ENCODE results near the gene ALG9. TPM values are rescaled to one million over a fixed set of nuclear protein-coding genes. Genes with fewer than 3 reads are reported as not detected.
"Not testable (repeated sequence)": the region's sequence is repeated elsewhere in the genome, so short reads cannot be mapped to it uniquely, and the experiment has no call there.

Gene ALG9
- total RNA-seq, 1 donor from 2014 or later: 36.9 TPM

DNA sequence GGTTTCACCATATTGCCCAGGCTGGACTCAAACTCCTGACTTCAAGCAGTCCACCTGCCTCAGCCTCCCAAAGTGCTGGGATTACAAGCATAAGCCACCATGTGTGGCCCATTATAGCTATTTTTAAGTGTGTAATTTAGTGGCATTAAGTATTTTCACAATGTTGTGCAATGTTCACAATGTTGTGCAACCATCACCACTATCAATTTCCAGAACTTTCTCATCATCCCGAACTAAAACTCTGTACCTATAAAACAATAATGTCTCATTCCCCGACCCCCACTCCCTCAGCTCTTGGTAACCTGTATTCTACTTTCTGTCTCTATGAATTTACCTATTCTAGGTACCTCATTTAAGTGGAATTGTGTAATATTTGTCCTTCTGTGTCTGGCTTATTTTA, 15.5 kb upstream of the ALG9 start:
- Histone ChIP-seq H3K36me3 (no peaks in the 10 kb centered on the region), H3K4me2 (no peak overlapping the region), H3K79me2 (ENCODE audit: low read depth) (no peaks in the 10 kb centered on the region), H3K9ac (no peak overlapping the region), H2AFZ (replicated peaks) (no peak overlapping the region), H3K27ac (no peak overlapping the region), H3K4me1 (no peaks in the 10 kb centered on the region), H3K27me3 (no peaks in the 10 kb centered on the region), H4K20me1 (ENCODE audit: low read depth) (no peaks in the 10 kb centered on the region), H3F3A (ENCODE audit: low read depth) (no peaks in the 10 kb centered on the region), H3K4me3 (no peak overlapping the region), H3K9me3 (ENCODE audit: low read depth) (no peaks in the 10 kb centered on the region)
- H3K27ac Mint-ChIP-seq: no peak overlapping the region
- no peak for DNase-seq (ENCODE audit: low spot score)
- peaks cover 2% of the 10 kb centered on the region for H3K36me3 Mint-ChIP-seq
- H3K4me3 Mint-ChIP-seq: no peak overlapping the region
- TF ChIP-seq EZH2phosphoT487 (IDR thresholded peaks at IDR 0.05) (no peak), CTCF (IDR thresholded peaks at IDR 0.05) (no peak), EZH2 (IDR thresholded peaks at IDR 0.05) (no peak)
- peaks cover 2% of the 10 kb centered on the region for H3K27me3 Mint-ChIP-seq (ENCODE audit: insufficient read depth, low read depth)
- H3K9me3 Mint-ChIP-seq: no peaks in the 10 kb centered on the region
- no peaks in the 10 kb centered on the region for H3K4me1 Mint-ChIP-seq

GRCh38 chr11:111886032-111886431, 14.7 kb upstream of the ALG9 start:
- H3K9me3 ChIP-seq (ENCODE audit: low read depth): no peaks in the 10 kb centered on the region
- H3K4me2 ChIP-seq: no peak overlapping the region
- no peak overlapping the region for H2AFZ ChIP-seq (replicated peaks)

GRCh38 chr11:111885053-111885452, 13.7 kb upstream of the ALG9 start:
- not testable (repeated sequence) for H3K4me1 Mint-ChIP-seq; H3K36me3 Mint-ChIP-seq; H3K4me3 ChIP-seq; H4K20me1 ChIP-seq (ENCODE audit: low read depth); H3K27me3 ChIP-seq; H3K36me3 ChIP-seq; H3K9me3 ChIP-seq (ENCODE audit: low read depth); H3K27ac ChIP-seq; H3K4me2 ChIP-seq; H3K27ac Mint-ChIP-seq; DNase-seq (ENCODE audit: low spot score); H2AFZ ChIP-seq (replicated peaks); H3K9ac ChIP-seq; H3K4me1 ChIP-seq; H3K79me2 ChIP-seq (ENCODE audit: low read depth); H3K27me3 Mint-ChIP-seq (ENCODE audit: insufficient read depth, low read depth); H3K9me3 Mint-ChIP-seq; H3K4me3 Mint-ChIP-seq; H3F3A ChIP-seq (ENCODE audit: low read depth)

More at GRCh38 chr11:111886032-111886431, 14.7 kb upstream of the ALG9 start:
- H3K4me3 Mint-ChIP-seq: no peak overlapping the region
- peaks cover 2% of the 10 kb centered on the region for H3K36me3 Mint-ChIP-seq
- no peak for DNase-seq (ENCODE audit: low spot score)
- Histone ChIP-seq H4K20me1 (ENCODE audit: low read depth) (no peaks in the 10 kb centered on the region), H3K27ac (no peak overlapping the region), H3F3A (ENCODE audit: low read depth) (no peaks in the 10 kb centered on the region), H3K9ac (no peak overlapping the region), H3K79me2 (ENCODE audit: low read depth) (no peaks in the 10 kb centered on the region), H3K4me1 (no peaks in the 10 kb centered on the region), H3K27me3 (no peaks in the 10 kb centered on the region), H3K36me3 (no peaks in the 10 kb centered on the region), H3K4me3 (no peak overlapping the region)
- no peak overlapping the region for H3K27ac Mint-ChIP-seq
- H3K27me3 Mint-ChIP-seq (ENCODE audit: insufficient read depth, low read depth): peaks cover 2% of the 10 kb centered on the region
- no peak for TF ChIP-seq EZH2phosphoT487 (IDR thresholded peaks at IDR 0.05)
- no peak for TF ChIP-seq CTCF (IDR thresholded peaks at IDR 0.05)
- no peak for TF ChIP-seq EZH2 (IDR thresholded peaks at IDR 0.05)
- H3K9me3 Mint-ChIP-seq: no peaks in the 10 kb centered on the region
- no peaks in the 10 kb centered on the region for H3K4me1 Mint-ChIP-seq

- H3K9ac ChIP-seq: no peak overlapping the region
- H3K4me2 ChIP-seq: no peak overlapping the region
- Mint-ChIP-seq H3K27me3 (ENCODE audit: insufficient read depth, low read depth) (peaks cover 5% of the 10 kb centered on the region), H3K4me3 (no peak overlapping the region), H3K36me3 (no peaks in the 10 kb centered on the region), H3K27ac (no peak overlapping the region), H3K9me3 (no peaks in the 10 kb centered on the region), H3K4me1 (peaks cover 10% of the 10 kb centered on the region)
- H3K79me2 ChIP-seq (ENCODE audit: low read depth): peaks cover 8% of the 10 kb centered on the region
- peaks cover 7% of the 10 kb centered on the region for H3K4me1 ChIP-seq
- H2AFZ ChIP-seq (replicated peaks): no peak overlapping the region
- no peaks in the 10 kb centered on the region for H3K9me3 ChIP-seq (ENCODE audit: low read depth)
- H3K36me3 ChIP-seq: no peaks in the 10 kb centered on the region
- no peaks in the 10 kb centered on the region for H4K20me1 ChIP-seq (ENCODE audit: low read depth)
- no peak for DNase-seq (ENCODE audit: low spot score)
- TF ChIP-seq EZH2phosphoT487 (IDR thresholded peaks at IDR 0.05): no peak
- peaks cover 14% of the 10 kb centered on the region for H3F3A ChIP-seq (ENCODE audit: low read depth)
- H3K27ac ChIP-seq: no peak overlapping the region
- no peak overlapping the region for H3K4me3 ChIP-seq
- H3K27me3 ChIP-seq: no peaks in the 10 kb centered on the region
Observed at GRCh38 chr11:111882202-111882601, 10.8 kb upstream of the ALG9 start.

Measured in neural progenitor cell (in vitro differentiated cells).